Sigmoid colon (tissue), 4 donors: ENCODE measurements around the gene RSRC2.

ENCODE experiments used
- CTCF ChIP-seq, 4 experiments: fragments of 450-650 bp in 3 of 4; fragments of 200-600 bp in 1 of 4; IDR thresholded peaks; one replicate each; pipeline ENCODE4 v1.5.1; 2016 to 2019; ENCODE audit warnings: antibody characterized with exemption in 4 of 4, mild to moderate bottlenecking in 3 of 4, moderate library complexity in 2 of 4
- POLR2AphosphoS5 ChIP-seq, 4 donors: sonication (generic); formaldehyde crosslinking; IDR thresholded peaks; one replicate each; pipeline ENCODE4 v1.6.1; 2017; ENCODE audit warnings: antibody characterized with exemption in 4 of 4

DNA sequence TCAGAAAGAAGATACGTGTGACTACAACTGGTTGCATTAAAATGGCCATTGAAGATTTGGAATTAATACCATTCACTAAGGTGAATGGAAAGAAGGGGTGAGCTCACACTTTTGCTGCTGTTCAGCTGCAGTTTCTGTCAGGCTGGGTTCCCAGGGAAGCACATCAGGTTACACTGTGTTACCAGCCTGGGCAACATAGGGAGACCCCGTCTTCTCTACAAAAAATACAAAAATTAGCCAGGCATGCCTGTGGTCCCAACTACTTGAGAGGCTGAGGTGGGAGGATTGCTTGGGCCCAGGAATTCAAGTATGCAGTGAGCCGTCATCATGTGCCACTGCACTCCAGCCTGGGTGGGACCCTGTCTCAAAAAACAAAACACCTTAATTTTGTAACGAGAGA is 13.1 kb downstream of the RSRC2 start:
- TF ChIP-seq POLR2AphosphoS5 (IDR thresholded peaks at IDR 0.05) (no peak), CTCF (IDR thresholded peaks at IDR 0.05) (no peak)
